ENCODE results near the gene ARL3. TPM values are rescaled to one million over a fixed set of nuclear protein-coding genes. Genes with fewer than 3 reads are reported as not detected.

Gene ARL3
- total RNA-seq, 2 experiments from 2014 or later: 0.99 to 1.3 TPM

DNA sequence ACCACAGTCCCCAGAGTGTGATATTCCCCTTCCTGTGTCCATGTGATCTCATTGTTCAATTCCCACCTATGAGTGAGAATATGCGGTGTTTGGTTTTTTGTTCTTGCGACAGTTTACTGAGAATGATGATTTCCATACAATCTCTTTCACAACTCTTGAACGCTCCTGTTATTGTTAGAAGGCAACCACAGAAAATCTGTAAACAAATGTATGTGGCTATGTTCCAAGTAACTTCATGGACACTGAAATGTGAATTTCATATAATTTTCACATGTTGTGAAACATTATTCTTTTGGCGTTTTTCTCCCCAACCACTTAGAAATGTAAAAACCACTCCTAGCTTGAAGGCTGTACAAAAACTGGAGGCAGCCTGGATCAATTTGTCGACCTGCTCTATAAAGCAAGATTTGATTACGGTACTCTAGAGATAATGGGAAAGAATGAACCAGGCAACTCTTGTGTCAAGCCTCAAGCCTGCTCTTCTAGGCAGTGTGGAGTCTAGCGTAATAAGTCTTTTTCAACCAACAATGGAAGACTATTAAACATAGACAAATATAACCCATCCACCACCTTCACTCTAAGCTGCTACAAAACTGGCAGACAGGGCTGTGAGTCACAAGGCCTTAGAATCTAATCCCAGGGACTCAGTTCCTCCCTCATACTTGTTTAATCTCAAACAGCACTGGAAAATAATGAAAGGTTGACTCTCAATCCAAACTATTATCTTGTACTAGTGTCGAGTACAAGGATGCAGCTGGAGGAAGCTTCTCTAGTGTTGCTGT, 22.7 kb downstream of the ARL3 start:
- H3K4me1 Mint-ChIP-seq (ENCODE audit: low read depth): no peaks in the 10 kb centered on the region
- H3K4me1 ChIP-seq (ENCODE audit: insufficient read depth, low read length): no peaks in the 10 kb centered on the region
- TF ChIP-seq, protein P1, sequence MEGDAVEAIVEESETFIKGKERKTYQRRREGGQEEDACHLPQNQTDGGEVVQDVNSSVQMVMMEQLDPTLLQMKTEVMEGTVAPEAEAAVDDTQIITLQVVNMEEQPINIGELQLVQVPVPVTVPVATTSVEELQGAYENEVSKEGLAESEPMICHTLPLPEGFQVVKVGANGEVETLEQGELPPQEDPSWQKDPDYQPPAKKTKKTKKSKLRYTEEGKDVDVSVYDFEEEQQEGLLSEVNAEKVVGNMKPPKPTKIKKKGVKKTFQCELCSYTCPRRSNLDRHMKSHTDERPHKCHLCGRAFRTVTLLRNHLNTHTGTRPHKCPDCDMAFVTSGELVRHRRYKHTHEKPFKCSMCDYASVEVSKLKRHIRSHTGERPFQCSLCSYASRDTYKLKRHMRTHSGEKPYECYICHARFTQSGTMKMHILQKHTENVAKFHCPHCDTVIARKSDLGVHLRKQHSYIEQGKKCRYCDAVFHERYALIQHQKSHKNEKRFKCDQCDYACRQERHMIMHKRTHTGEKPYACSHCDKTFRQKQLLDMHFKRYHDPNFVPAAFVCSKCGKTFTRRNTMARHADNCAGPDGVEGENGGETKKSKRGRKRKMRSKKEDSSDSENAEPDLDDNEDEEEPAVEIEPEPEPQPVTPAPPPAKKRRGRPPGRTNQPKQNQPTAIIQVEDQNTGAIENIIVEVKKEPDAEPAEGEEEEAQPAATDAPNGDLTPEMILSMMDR (IDR thresholded peaks at IDR 0.05): no peak
- no peak overlapping the region for H3K4me3 ChIP-seq (ENCODE audit: low read length)
- ChIA-PET POLR2A (no interaction called here), CTCF (interaction anchor here (1.2 kb wide), 1 partner anchor 17 kb away, joined by 3 read pairs; no protein-coding TSS in a partner anchor)
- H3K27ac ChIP-seq (ENCODE audit: low read depth in 1 of 2, low read length in 2 of 2): no peak overlapping the region
- no peaks in the 10 kb centered on the region for H3K27me3 Mint-ChIP-seq
- no peak for DNase-seq
- peaks cover 6% of the 10 kb centered on the region for H3K36me3 ChIP-seq (ENCODE audit: insufficient read depth, low read length)
- intact Hi-C loops (cut with DNase I, micrococcal nuclease): no loop called here
- H3K9me3 ChIP-seq (ENCODE audit: control insufficient read depth in 1 of 2, insufficient read depth in 1 of 2, low read length in 2 of 2): no peaks in the 10 kb centered on the region
- peaks cover 23% of the 10 kb centered on the region for H3K36me3 Mint-ChIP-seq (ENCODE audit: low read depth)
- no peak for ATAC-seq (ENCODE audit: poor library complexity)
- H3K27ac Mint-ChIP-seq: no peak overlapping the region
- no peaks in the 10 kb centered on the region for H3K9me3 Mint-ChIP-seq
- no peak overlapping the region for H3K4me3 Mint-ChIP-seq
- no peaks in the 10 kb centered on the region for H3K27me3 ChIP-seq (ENCODE audit: control insufficient read depth in 1 of 2, insufficient read depth in 2 of 2, low read length in 2 of 2)

DNA sequence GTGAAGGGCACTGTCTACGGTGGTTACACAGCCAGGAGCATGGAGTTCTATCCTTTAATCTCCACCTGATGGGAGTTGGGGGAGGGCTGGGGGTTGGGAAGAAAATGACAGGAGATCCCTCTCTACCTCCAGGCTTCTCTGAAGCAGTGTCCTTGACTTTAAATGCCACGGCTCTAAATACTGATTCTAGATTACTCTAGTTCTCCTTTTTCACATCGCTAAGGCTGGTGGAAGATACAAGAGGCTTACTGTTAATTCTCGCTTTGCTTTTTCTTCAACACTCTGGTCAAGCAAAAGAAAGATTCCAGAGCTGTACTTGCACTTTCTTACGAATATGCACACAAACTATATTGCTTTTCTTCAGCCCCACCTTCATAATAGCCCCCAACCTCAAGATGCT, 30.5 kb downstream of the ARL3 start:
- H3K4me3 Mint-ChIP-seq: no peak overlapping the region
- CTCF ChIA-PET: interaction anchor here (0.6 kb wide), 1 partner anchor 406 kb away, joined by 3 read pairs; no protein-coding TSS in a partner anchor
- POLR2A ChIA-PET: no interaction called here

GRCh38 chr10:102682981-102683380, 31.2 kb downstream of the ARL3 start:
- DNase-seq (no peak), ATAC-seq (ENCODE audit: poor library complexity) (no peak)
- Mint-ChIP-seq H3K27ac (no peak overlapping the region), H3K36me3 (ENCODE audit: low read depth) (peaks cover 21% of the 10 kb centered on the region), H3K4me3 (no peak overlapping the region), H3K27me3 (no peaks in the 10 kb centered on the region), H3K4me1 (ENCODE audit: low read depth) (peaks cover 27% of the 10 kb centered on the region), H3K9me3 (no peaks in the 10 kb centered on the region)
- peaks cover 18% of the 10 kb centered on the region for H3K4me1 ChIP-seq (ENCODE audit: insufficient read depth, low read length)
- H3K9me3 ChIP-seq (ENCODE audit: control insufficient read depth in 1 of 2, insufficient read depth in 1 of 2, low read length in 2 of 2): no peaks in the 10 kb centered on the region
- H3K4me3 ChIP-seq (ENCODE audit: low read length): no peak overlapping the region
- H3K27ac ChIP-seq (ENCODE audit: low read depth in 1 of 2, low read length in 2 of 2): no peak overlapping the region
- intact Hi-C loops (cut with DNase I, micrococcal nuclease): no loop called here
- peaks cover 5% of the 10 kb centered on the region for H3K36me3 ChIP-seq (ENCODE audit: insufficient read depth, low read length)
- CTCF ChIA-PET: no interaction called here
- H3K27me3 ChIP-seq (ENCODE audit: control insufficient read depth in 1 of 2, insufficient read depth in 2 of 2, low read length in 2 of 2): no peaks in the 10 kb centered on the region
- TF ChIP-seq, protein P1 (IDR thresholded peaks at IDR 0.05): no peak
- POLR2A ChIA-PET: interaction anchor here (0.8 to 1.2 kb wide), 4 partner anchors 9 to 299 kb away, joined by 3 read pairs; no protein-coding TSS in a partner anchor

More for the DNA sequence above, 30.5 kb downstream of the ARL3 start:
- H3K27me3 Mint-ChIP-seq: no peaks in the 10 kb centered on the region
- Histone ChIP-seq H3K4me1 (ENCODE audit: insufficient read depth, low read length) (peaks cover 18% of the 10 kb centered on the region), H3K4me3 (ENCODE audit: low read length) (no peak overlapping the region), H3K27ac (ENCODE audit: low read depth in 1 of 2, low read length in 2 of 2) (no peak overlapping the region), H3K36me3 (ENCODE audit: insufficient read depth, low read length) (peaks cover 5% of the 10 kb centered on the region), H3K27me3 (ENCODE audit: control insufficient read depth in 1 of 2, insufficient read depth in 2 of 2, low read length in 2 of 2) (no peaks in the 10 kb centered on the region), H3K9me3 (ENCODE audit: control insufficient read depth in 1 of 2, insufficient read depth in 1 of 2, low read length in 2 of 2) (no peaks in the 10 kb centered on the region)
- DNase-seq (no peak), ATAC-seq (ENCODE audit: poor library complexity) (no peak)
- peaks cover 22% of the 10 kb centered on the region for H3K36me3 Mint-ChIP-seq (ENCODE audit: low read depth)
- no peaks in the 10 kb centered on the region for H3K9me3 Mint-ChIP-seq
- intact Hi-C loops (cut with DNase I, micrococcal nuclease): no loop called here
- TF ChIP-seq, protein P1 (IDR thresholded peaks at IDR 0.05): no peak
- peaks cover 22% of the 10 kb centered on the region for H3K4me1 Mint-ChIP-seq (ENCODE audit: low read depth)
- no peak overlapping the region for H3K27ac Mint-ChIP-seq

Measured in CD4-positive, alpha-beta T cell (primary cell).